Sigmoid colon (tissue), 7 donors: ENCODE data around the gene LDLRAD1. TPM values are rescaled to one million over a fixed set of nuclear protein-coding genes. Genes with fewer than 3 reads are reported as not detected.

ENCODE experiments used
- DNase-seq: peaks from one replicate; pipeline ENCODE4 v3.0.0-alpha.2; 2019
- H3K27ac ChIP-seq, 4 donors: fragments of 200-600 bp; sonication (generic); one replicate each; pipeline ENCODE4 v1.5.1; 2016 to 2019; ENCODE audit warnings: mild to moderate bottlenecking in 1 of 4
- H3K27me3 ChIP-seq, 3 donors: fragments of 200-600 bp; sonication (generic); one replicate each; pipeline ENCODE4 v1.5.1; 2019; ENCODE audit warnings: mild to moderate bottlenecking in 1 of 3
- H3K36me3 ChIP-seq, 4 donors: fragments of 200-600 bp; sonication (generic); one replicate each; pipeline ENCODE4 v1.5.1; 2016 to 2019
- H3K4me1 ChIP-seq, 4 donors: fragments of 200-600 bp; sonication (generic); one replicate each; pipeline ENCODE4 v1.5.1; 2017 to 2019
- H3K4me3 ChIP-seq, 4 donors: fragments of 200-600 bp; sonication (generic); one replicate each; pipeline ENCODE4 v1.5.1; 2017 to 2019; ENCODE audit warnings: mild to moderate bottlenecking in 2 of 4, moderate library complexity in 1 of 4
- H3K9me3 ChIP-seq, 4 donors: fragments of 200-600 bp in 3 of 4; sonication (generic) in 3 of 4; one replicate each; pipeline versions ENCODE4 v1.5.1 to v1.6.1; 2013 to 2019
- EP300 ChIP-seq, 4 donors: sonication (generic); formaldehyde crosslinking; IDR thresholded peaks; one replicate each; pipeline ENCODE4 v1.6.1; 2017; ENCODE audit warnings: antibody characterized with exemption in 4 of 4
- POLR2A ChIP-seq, 2 donors: fragments of 450-650 bp; IDR thresholded peaks; one replicate each; pipeline ENCODE4 v1.6.1; 2016; ENCODE audit warnings: antibody characterized with exemption in 2 of 2, mild to moderate bottlenecking in 2 of 2, moderate library complexity in 2 of 2
- POLR2AphosphoS5 ChIP-seq, 4 donors: sonication (generic); formaldehyde crosslinking; IDR thresholded peaks; one replicate each; pipeline ENCODE4 v1.6.1; 2017; ENCODE audit warnings: antibody characterized with exemption in 4 of 4
- WGBS, 2 donors: extraction: QIAGEN DNeasy Blood & Tissue Kit; methylation state at CpG; one replicate each; pipeline ENCODE4 v1.1.7; 2013; 5-methylcytosine and 5-hydroxymethylcytosine counted together
- intact Hi-C: fragments of 100-400 bp; cut with DNase I; formaldehyde crosslinking; loops from one replicate; pipeline ENCODE4 v1.15.1; 2023
- polyA plus RNA-seq, 3 donors: library from polyadenylated mRNA; stranded (reverse); fragments of 200-250 nt; gene quantifications; one replicate each; pipeline ENCODE4 v1.2.3, GENCODE V29; 2013
- total RNA-seq, 4 donors: library from RNA; depleted of rRNA; stranded (reverse); fragments of >200 nt; gene quantifications; one replicate each; pipeline ENCODE4 v1.1.0, GENCODE V29; 2016
- TF ChIP-seq, protein P1 (sequence below), 4 experiments: fragments of 450-650 bp in 3 of 4; fragments of 200-600 bp in 1 of 4; IDR thresholded peaks; one replicate each; pipeline ENCODE4 v1.5.1; 2016 to 2019; ENCODE audit warnings: antibody characterized with exemption in 4 of 4, mild to moderate bottlenecking in 3 of 4, moderate library complexity in 2 of 4
- donor health status: healthy with polysubstance abuse.
- donor health status: Bipolar disorder and iron deficiency.
- donor health status: healthy.

Gene LDLRAD1
- total and polyA plus RNA-seq, 7 donors: not detected

DNA sequence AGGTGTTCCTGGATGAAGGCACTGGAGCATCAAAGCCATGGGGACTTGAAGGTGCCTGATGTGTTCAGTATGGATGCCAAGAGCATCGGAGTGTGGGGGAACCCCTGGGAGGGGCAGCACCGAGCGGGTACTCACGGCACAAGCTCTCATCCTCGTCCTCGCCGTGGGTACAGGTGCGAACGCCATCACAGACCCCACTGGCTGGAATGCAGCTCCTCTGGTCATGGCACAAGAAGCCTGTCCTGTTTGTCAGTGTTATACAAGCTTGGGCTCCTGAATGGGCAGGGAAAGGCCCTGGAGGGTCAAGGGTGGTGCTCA, 6.0 kb downstream of the LDLRAD1 start:
- DNase-seq: no peak
- no peaks in the 10 kb centered on the region for H3K9me3 ChIP-seq
- 91 to 96% methylated on average over 9 of the region's 9 CpGs for WGBS, 2 donors
- H3K27ac ChIP-seq: no peak overlapping the region
- intact Hi-C loops: no loop called here
- H3K4me1 ChIP-seq: no peaks in the 10 kb centered on the region
- H3K36me3 ChIP-seq: no peaks in the 10 kb centered on the region
- H3K4me3 ChIP-seq: no peak overlapping the region
- TF ChIP-seq, protein P1, sequence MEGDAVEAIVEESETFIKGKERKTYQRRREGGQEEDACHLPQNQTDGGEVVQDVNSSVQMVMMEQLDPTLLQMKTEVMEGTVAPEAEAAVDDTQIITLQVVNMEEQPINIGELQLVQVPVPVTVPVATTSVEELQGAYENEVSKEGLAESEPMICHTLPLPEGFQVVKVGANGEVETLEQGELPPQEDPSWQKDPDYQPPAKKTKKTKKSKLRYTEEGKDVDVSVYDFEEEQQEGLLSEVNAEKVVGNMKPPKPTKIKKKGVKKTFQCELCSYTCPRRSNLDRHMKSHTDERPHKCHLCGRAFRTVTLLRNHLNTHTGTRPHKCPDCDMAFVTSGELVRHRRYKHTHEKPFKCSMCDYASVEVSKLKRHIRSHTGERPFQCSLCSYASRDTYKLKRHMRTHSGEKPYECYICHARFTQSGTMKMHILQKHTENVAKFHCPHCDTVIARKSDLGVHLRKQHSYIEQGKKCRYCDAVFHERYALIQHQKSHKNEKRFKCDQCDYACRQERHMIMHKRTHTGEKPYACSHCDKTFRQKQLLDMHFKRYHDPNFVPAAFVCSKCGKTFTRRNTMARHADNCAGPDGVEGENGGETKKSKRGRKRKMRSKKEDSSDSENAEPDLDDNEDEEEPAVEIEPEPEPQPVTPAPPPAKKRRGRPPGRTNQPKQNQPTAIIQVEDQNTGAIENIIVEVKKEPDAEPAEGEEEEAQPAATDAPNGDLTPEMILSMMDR (IDR thresholded peaks at IDR 0.05): no peak
- TF ChIP-seq EP300 (IDR thresholded peaks at IDR 0.05) (no peak), POLR2A (IDR thresholded peaks at IDR 0.05) (no peak), POLR2AphosphoS5 (IDR thresholded peaks at IDR 0.05) (no peak)
- peaks cover 0 to 12% (median 0%) of the 10 kb centered on the region in 3 donors for H3K27me3 ChIP-seq

DNA sequence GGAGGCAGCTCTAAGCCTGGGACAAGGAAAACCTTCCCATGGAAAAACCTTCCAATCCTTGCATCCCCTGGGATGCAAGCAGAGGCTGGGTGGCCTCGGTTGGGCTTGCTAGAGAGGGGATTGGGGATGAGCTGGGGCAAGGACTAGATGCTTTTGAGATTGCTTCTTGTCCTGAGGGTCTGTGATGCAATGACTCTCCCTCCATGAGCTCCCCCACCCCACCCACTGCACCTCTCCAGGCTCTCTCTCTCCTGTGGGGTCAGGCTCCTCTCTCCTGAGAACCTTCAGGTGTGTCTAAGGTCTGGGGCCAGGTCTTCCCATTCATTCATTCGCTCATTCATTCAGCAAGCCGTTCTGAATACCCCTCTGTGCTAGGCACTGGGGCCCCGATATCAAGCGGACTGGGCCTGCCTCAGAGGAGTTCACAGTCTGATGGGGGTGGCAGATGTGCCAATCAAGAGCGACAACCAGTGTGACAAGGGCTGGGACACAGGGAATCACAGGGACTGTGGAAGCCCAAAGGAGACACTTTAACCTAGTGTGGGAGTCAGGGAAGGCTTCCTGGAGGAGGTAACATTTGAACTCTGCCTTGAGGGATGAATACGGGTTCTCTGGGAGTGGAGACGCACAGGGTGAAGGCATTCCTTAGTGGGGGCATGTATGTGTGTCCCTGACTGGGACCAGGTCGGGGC, 6.5 kb downstream of the LDLRAD1 start:
- DNase-seq: no peak
- TF ChIP-seq EP300 (IDR thresholded peaks at IDR 0.05) (no peak), POLR2A (IDR thresholded peaks at IDR 0.05) (no peak), POLR2AphosphoS5 (IDR thresholded peaks at IDR 0.05) (no peak)
- TF ChIP-seq, protein P1 (IDR thresholded peaks at IDR 0.05): no peak
- no peaks in the 10 kb centered on the region for H3K9me3 ChIP-seq
- 88% methylated on average over 9 of the region's 9 CpGs for WGBS, 2 donors
- no peak overlapping the region for H3K4me3 ChIP-seq
- H3K27me3 ChIP-seq: peaks cover 0 to 12% (median 0%) of the 10 kb centered on the region in 3 donors
- intact Hi-C loops: no loop called here
- no peak overlapping the region for H3K27ac ChIP-seq
- no peaks in the 10 kb centered on the region for H3K4me1 ChIP-seq
- no peaks in the 10 kb centered on the region for H3K36me3 ChIP-seq

DNA sequence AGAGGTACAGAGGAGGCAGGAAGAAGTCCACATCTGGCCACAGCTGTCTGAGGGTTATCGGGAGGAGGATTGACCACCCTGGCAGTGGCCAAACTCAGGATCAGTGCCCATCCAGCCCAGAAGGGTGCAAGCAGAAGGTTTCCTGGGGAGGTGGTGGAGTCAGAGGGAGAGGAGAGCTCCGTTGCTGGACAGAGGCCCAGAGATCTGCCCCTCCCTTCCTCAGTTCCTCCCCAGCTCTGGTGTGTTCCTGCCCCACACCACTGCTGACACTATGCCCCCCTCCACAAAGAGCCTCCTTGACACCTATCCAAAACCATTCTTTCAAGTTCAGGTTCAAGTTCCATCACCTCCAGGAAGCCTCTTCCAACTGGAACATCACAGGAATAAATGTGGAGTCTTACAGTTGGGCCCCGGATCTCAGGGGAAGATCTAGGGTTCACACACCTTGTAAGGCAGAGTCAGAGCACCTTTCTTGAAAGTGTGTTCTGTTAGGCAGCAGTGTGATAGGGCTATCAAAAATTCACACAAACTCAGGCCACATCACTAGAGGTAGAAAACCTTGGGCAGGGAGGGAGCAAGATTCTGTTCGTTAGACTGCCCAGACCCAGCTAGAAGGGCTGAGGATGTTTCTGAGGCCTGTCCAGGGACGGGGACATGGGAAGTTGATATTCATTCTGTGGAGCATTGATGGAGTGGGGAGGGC, 7.4 kb downstream of the LDLRAD1 start:
- WGBS, 2 donors: 75 to 77% methylated on average over 5 of the region's 5 CpGs
- Histone ChIP-seq H3K27ac (no peak overlapping the region), H3K27me3 (peaks cover 0 to 12% (median 0%) of the 10 kb centered on the region in 3 donors), H3K4me3 (no peak overlapping the region), H3K9me3 (no peaks in the 10 kb centered on the region), H3K36me3 (no peaks in the 10 kb centered on the region), H3K4me1 (no peaks in the 10 kb centered on the region)
- intact Hi-C loops: no loop called here
- TF ChIP-seq POLR2AphosphoS5 (IDR thresholded peaks at IDR 0.05) (no peak), EP300 (IDR thresholded peaks at IDR 0.05) (no peak), POLR2A (IDR thresholded peaks at IDR 0.05) (no peak)
- TF ChIP-seq, protein P1 (IDR thresholded peaks at IDR 0.05): no peak
- no peak for DNase-seq

DNA sequence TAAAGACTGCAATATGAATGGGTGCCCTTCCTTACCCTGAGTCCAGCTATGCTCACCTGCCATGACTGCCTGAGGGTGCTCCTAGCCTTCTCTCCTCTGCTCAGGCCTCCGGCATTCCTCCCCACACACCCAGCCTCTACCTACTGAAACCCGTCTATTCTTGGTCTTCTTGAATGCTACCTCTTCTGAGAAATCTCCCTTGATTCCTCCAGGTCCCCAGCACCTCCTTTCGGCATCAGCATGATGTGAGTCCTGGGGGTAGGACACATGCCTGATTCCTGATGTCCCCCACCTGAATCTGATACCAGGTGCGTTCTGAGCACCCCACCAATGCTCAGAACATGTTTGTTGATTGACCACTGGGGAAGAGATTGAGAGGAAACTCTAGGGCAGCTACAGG, 8.6 kb downstream of the LDLRAD1 start:
- H3K36me3 ChIP-seq: no peaks in the 10 kb centered on the region
- no peak for DNase-seq
- TF ChIP-seq EP300 (IDR thresholded peaks at IDR 0.05) (no peak), POLR2AphosphoS5 (IDR thresholded peaks at IDR 0.05) (no peak)
- TF ChIP-seq, protein P1 (IDR thresholded peaks at IDR 0.05): no peak
- no peak overlapping the region for H3K27ac ChIP-seq
- peaks cover 0 to 12% (median 0%) of the 10 kb centered on the region in 3 donors for H3K27me3 ChIP-seq
- 89 to 92% methylated on average over 4 of the region's 4 CpGs for WGBS, 2 donors
- H3K4me3 ChIP-seq: no peak overlapping the region
- H3K9me3 ChIP-seq: no peaks in the 10 kb centered on the region
- no peaks in the 10 kb centered on the region for H3K4me1 ChIP-seq
- intact Hi-C loops: no loop called here
